ENCODE data around the gene MRPL24. TPM values are rescaled to one million over a fixed set of nuclear protein-coding genes. Genes with fewer than 3 reads are reported as not detected.

Gene MRPL24
- total and polyA plus RNA-seq, 2 of the 8 experiments (the other 6 are each of a cell fraction or from before 2014, with no cell fraction given): 29.7 to 35.2 TPM

- Histone ChIP-seq H3K23me2 (ENCODE audit: low read depth, low read length) (peaks cover 10% of the 10 kb centered on the region), H3K4me2 (ENCODE audit: insufficient read depth in 1 of 2, low read depth in 2 of 2, low read length in 2 of 2) (no peak overlapping the region), H3K23ac (ENCODE audit: insufficient read length) (no peak overlapping the region), H3K9me3 (ENCODE audit: insufficient read depth in 2 of 2, low read depth in 1 of 2, low read length in 1 of 2) (no peaks in the 10 kb centered on the region), H2BK15ac (ENCODE audit: low read length) (no peak overlapping the region), H3K27ac (ENCODE audit: low read depth, low read length) (no peak overlapping the region), H3K4me1 (replicated peaks in 1 of 4; ENCODE audit: control insufficient read depth in 3 of 4, insufficient read depth in 4 of 4, low read length in 3 of 4) (peaks cover 11 to 24% (median 16%) of the 10 kb centered on the region in 4 experiments), H3K9ac (replicated peaks in 1 of 4; ENCODE audit: extremely low read depth in 1 of 4, low read depth in 3 of 4, low read length in 3 of 4) (no peak overlapping the region), H2BK120ac (replicated peaks; ENCODE audit: low read depth, low read length) (no peak overlapping the region), H4K20me1 (replicated peaks in 1 of 2; ENCODE audit: control insufficient read depth in 1 of 2, insufficient read depth in 2 of 2, low read length in 2 of 2) (peaks cover 0 to 2% of the 10 kb centered on the region in 2 experiments), H3K4me3 (ENCODE audit: extremely low read depth in 1 of 4, insufficient read depth in 2 of 4, low read depth in 3 of 4, low read length in 4 of 4) (no peak overlapping the region), H3K18ac (ENCODE audit: extremely low read depth, low read length) (no peak overlapping the region), H3K27me3 (replicated peaks in 1 of 4; ENCODE audit: control insufficient read depth in 3 of 4, extremely low read depth in 1 of 4, insufficient read depth in 3 of 4, low read length in 3 of 4) (no peaks in the 10 kb centered on the region), H2AFZ (ENCODE audit: low read length) (no peak overlapping the region), H4K8ac (ENCODE audit: extremely low read depth, insufficient read depth, low read length) (no peak overlapping the region), H3K14ac (ENCODE audit: insufficient read length) (no peak overlapping the region), H4K91ac (replicated peaks; ENCODE audit: insufficient read length, low read length) (no peak overlapping the region), H3K36me3 (ENCODE audit: control insufficient read depth in 2 of 4, insufficient read depth in 4 of 4, low read length in 3 of 4) (peaks cover 13 to 33% (median 14%) of the 10 kb centered on the region in 4 experiments; a peak in 6 of 8 replicates), H3K79me1 (ENCODE audit: low read depth, low read length) (peaks cover 9% of the 10 kb centered on the region), H3K4ac (replicated peaks; ENCODE audit: insufficient read length, low read depth, low read length) (no peak overlapping the region), H4K5ac (ENCODE audit: insufficient read length, low read depth, low read length) (no peak overlapping the region), H2BK5ac (ENCODE audit: low read depth, low read length) (no peak overlapping the region), H2BK12ac (ENCODE audit: low read depth, low read length) (no peak overlapping the region), H2BK20ac (ENCODE audit: low read length) (no peak overlapping the region), H3K79me2 (ENCODE audit: control insufficient read depth in 1 of 2, insufficient read depth in 2 of 2, low read length in 2 of 2) (peaks cover 8 to 32% of the 10 kb centered on the region in 2 experiments), H3K56ac (replicated peaks; ENCODE audit: insufficient read length, low read depth, low read length) (no peak overlapping the region), H2AK5ac (ENCODE audit: low read depth, low read length) (no peak overlapping the region)
- DNase-seq (ENCODE audit: low read depth in 1 of 2, low spot score in 2 of 2): no peak
- WGBS, 2 experiments (ENCODE audit: extremely low coverage in 1 of 2, insufficient coverage in 1 of 2, insufficient read length in 1 of 2, insufficient replicate concordance in 2 of 2, low coverage in 1 of 2, low lambda C conversion rate in 2 of 2, missing lambda C conversion rate in 1 of 2): 87% methylated on average over 4 of the region's 4 CpGs; no CpG with 5 or more reads in 1 of the 2 experiments
- TF ChIP-seq KDM5A (IDR thresholded peaks at IDR 0.05; ENCODE audit: low read length) (no peak), SP2 (IDR thresholded peaks at IDR 0.05; ENCODE audit: low read length) (no peak), SP1 (IDR thresholded peaks at IDR 0.05; ENCODE audit: low read depth, low read length) (0 out of 2 replicates have a peak, but pooled peaks have one; percentile 6)
- no peak for FAIRE-seq
- ChIA-PET CTCF (ENCODE audit: partially characterized antibody) (interaction anchor here (1.1 to 6.6 kb wide), 3 partner anchors 9 to 117 kb away, joined by 5 to 76 read pairs (median 9); partner anchors contain the start of genes HDGF, INSRR, ISG20L2 and METTL25B), POLR2A (ENCODE audit: partially characterized antibody) (interaction anchor here (0.8 to 10.7 kb wide), 6 partner anchors 9 to 53 kb away, joined by 4 to 214 read pairs (median 24); partner anchors contain the start of genes CRABP2, HDGF, ISG20L2 and METTL25B)
Measured at GRCh38 chr1:156742801-156743200, 1.9 kb upstream of the MRPL24 start.

All from H1 (cell line).